ENCODE results near the gene ANKRD2.

GRCh38 chr10:97627731-97628130 is 55.2 kb downstream of the ANKRD2 start:
- TF ChIP-seq EZH2 (IDR thresholded peaks at IDR 0.05; ENCODE audit: low read length, missing control alignments) (no peak), CTCF (conservative IDR thresholded peaks at IDR 0.05 in 1 of 2, IDR thresholded peaks at IDR 0.05 in 1 of 2; ENCODE audit: low read depth in 1 of 2, low read length in 2 of 2) (no peak)
